ENCODE data around the gene LTF.
"Not testable (repeated sequence)": the region's sequence is repeated elsewhere in the genome, so short reads cannot be mapped to it uniquely, and the experiment has no call there.

LTF gene

GRCh38 chr3:46442576-46443530, 21.9 kb downstream of the LTF start:
- peak in 1 of 2 donors; percentile 17 for DNase-seq (ENCODE audit: low read depth in 2 of 2)

- peak in 1 of 2 donors; percentile 6 for DNase-seq (ENCODE audit: low read depth in 2 of 2)
These were observed 24.0 kb downstream of the LTF start for GRCh38 chr3:46440531-46441294.

- no peak for DNase-seq (ENCODE audit: low read depth in 2 of 2)
These were observed 25.9 kb downstream of the LTF start for GRCh38 chr3:46438831-46439230.

- DNase-seq (ENCODE audit: low read depth in 2 of 2), result no peak
These were observed 29.5 kb downstream of the LTF start for GRCh38 chr3:46435081-46435726.

- no peak for DNase-seq (ENCODE audit: low read depth in 2 of 2)
These were observed 30.9 kb downstream of the LTF start for GRCh38 chr3:46433841-46434240.

GRCh38 chr3:46433118-46433517, 31.6 kb downstream of the LTF start:
- DNase-seq (ENCODE audit: low read depth in 2 of 2), result not testable (repeated sequence)

GRCh38 chr3:46431905-46432304, 32.8 kb downstream of the LTF start:
- DNase-seq (ENCODE audit: low read depth in 2 of 2), result not testable (repeated sequence)

GRCh38 chr3:46430879-46431278, 33.8 kb downstream of the LTF start:
- not testable (repeated sequence) for DNase-seq (ENCODE audit: low read depth in 2 of 2)

GRCh38 chr3:46429671-46430070, 35.0 kb downstream of the LTF start:
- no peak for DNase-seq (ENCODE audit: low read depth in 2 of 2)

GRCh38 chr3:46429250-46429649, 35.5 kb downstream of the LTF start:
- DNase-seq (ENCODE audit: low read depth in 2 of 2), result no peak

- no peak for DNase-seq (ENCODE audit: low read depth in 2 of 2)
These were observed 36.5 kb downstream of the LTF start for GRCh38 chr3:46427916-46428833.

- DNase-seq (ENCODE audit: low read depth in 2 of 2), result not testable (repeated sequence)
These were observed 37.3 kb downstream of the LTF start for GRCh38 chr3:46427404-46427803.

- not testable (repeated sequence) for DNase-seq (ENCODE audit: low read depth in 2 of 2)
These were observed 38.2 kb downstream of the LTF start for GRCh38 chr3:46426476-46426875.

- no peak for DNase-seq (ENCODE audit: low read depth in 2 of 2)
These were observed 41.1 kb downstream of the LTF start for GRCh38 chr3:46423588-46423987.

- DNase-seq (ENCODE audit: low read depth in 2 of 2), result no peak
These were observed 42.1 kb downstream of the LTF start for GRCh38 chr3:46422617-46423016.

GRCh38 chr3:46420931-46421330, 43.8 kb downstream of the LTF start:
- no peak for DNase-seq (ENCODE audit: low read depth in 2 of 2)

- no peak for DNase-seq (ENCODE audit: low read depth in 2 of 2)
These were observed 44.9 kb downstream of the LTF start for GRCh38 chr3:46419816-46420215.

- DNase-seq (ENCODE audit: low read depth in 2 of 2), result no peak
These were observed 46.7 kb downstream of the LTF start for GRCh38 chr3:46417841-46418611.

GRCh38 chr3:46416811-46417510, 47.7 kb downstream of the LTF start:
- DNase-seq (ENCODE audit: low read depth in 2 of 2), result no peak

All from stimulated activated CD4-positive, alpha-beta T cell treated with anti-CD3 and anti-CD28 coated beads, Interleukin-1b, Interleukin-23, amount 100 ng/mL, for 1 hour (primary cell).